NCI-H345 treated with DMSO at 0.1 percent for 48 hours (cell line): ENCODE data around the gene SELP.

Source experiments
- DNase-seq: peaks from one replicate; lab custom pipeline; 2025; ENCODE audit not compliant: unreplicated experiment; lab: John Stamatoyannopoulos, UW

SELP gene

DNA sequence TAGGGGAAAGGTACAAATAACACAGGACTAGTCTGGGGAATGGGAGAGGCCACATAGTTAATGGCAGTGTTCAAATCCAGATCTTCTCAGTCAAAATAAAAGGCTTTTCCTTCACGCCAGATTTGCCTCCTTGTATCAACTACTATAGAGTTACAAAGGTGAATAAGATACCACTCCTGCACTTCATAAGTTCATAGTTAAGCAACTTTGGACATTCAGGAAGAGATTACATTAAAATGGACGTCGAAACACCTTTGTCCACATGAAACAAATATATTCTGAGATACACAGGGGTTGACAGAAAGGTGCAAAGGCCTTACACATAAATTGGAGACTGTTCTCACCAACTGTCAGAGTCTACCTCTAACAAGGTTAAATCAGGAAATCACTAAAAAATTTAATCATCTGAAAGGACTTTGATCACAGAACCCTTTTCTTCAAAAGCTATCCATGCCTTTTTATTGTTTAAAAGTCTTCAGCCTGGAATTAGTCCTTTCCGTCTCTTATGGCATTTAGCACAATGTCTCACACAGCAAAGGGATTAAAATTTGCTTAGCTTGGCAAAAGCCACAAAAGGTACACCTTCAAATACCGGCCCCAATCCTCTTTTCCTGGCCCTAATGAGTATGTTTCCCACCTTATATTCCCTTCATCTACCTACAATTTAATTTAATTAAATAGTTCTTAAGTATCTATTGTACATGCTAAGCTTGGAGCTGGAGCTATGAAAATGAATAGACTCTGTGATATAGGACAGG lies 51.8 kb downstream of the SELP start:
- no peak for DNase-seq

DNA sequence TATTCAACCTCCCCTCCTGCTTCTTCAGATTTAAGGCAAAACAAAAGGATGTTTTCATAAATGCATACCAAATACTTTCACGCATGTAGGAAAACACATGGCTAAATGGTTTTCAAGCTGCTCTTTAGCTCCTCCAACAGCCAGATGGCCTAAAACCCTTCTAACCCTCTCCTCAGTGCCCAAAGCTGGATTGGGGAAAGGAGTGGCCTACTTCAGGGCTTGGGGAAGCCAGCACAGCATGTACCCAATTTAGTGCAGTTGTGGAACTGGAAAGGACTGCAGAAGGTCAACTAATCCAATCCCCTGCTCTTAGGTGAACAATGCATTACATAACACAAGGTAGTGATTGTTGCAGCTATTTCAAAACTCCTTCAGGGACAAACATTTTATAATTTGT lies 53.0 kb downstream of the SELP start:
- no peak for DNase-seq

DNA sequence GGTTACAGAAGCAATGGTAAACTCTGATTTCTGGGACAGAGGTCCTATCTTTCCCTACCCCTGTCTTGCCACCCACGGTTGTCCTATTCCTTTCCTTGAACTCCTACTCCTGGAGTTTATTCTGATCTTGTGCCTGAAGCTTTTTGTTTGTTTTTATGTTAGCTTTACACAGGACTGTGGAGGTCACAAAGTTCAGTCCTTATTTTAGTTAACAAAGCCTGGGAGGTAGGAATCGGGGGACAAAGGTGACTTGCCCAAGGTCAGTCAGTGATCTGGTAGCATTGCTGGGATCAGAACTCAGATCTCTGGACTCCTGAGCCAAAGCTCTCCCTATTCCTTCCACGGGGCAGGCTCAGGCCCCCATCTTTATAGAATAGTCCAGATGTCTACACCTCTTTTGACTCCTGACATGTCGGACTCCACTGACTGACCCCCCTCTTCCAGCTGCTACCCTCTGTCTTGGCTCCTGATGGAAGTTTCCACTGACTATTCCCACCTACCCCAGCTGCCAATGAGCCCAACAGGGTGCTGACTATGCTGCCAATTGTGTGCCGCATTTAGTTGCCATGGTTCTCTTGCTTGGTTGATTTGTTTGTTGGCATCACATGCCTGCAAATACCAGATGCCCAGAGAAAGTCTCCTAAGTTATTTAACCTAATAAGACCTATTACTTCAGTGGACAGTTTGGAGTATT lies 53.5 kb downstream of the SELP start:
- DNase-seq: no peak

DNA sequence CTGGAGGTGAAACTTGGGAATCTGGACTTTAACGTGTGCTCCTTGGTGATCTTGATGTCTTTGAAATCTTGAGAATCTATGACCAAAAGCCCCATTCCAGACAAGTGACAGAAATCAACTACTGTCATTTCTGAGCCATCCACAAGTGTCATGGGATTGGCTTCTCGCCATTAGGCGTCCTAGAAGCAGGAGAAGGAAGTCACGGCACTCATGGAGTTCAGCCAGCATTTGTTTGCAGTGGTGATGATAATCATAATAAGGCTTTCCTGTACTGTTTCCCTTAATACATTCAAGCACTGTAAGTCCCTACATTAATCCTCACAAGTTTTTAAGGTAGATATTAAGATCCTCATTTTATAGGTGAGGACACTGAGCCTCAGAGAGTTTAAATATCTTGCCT lies 55.6 kb downstream of the SELP start:
- DNase-seq: no peak

DNA sequence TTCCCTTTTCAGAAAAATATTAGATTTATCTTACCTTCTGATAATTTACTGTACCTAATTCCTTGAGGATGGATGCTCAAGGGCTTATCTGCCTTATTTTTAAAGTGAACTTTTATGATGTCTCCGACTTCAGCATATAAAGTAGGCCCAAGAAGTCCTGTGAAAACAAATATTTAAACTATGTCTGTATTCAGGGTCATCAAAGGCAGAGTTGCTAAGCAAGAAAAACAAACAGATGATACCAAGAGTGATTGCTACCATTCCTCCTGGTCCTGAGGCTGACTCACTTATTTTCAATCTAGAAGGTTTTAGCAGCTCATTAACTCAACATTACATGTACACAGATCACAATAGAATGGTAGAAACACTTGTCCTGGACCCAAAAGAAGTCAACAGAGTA lies 57.7 kb downstream of the SELP start:
- no peak for DNase-seq

DNA sequence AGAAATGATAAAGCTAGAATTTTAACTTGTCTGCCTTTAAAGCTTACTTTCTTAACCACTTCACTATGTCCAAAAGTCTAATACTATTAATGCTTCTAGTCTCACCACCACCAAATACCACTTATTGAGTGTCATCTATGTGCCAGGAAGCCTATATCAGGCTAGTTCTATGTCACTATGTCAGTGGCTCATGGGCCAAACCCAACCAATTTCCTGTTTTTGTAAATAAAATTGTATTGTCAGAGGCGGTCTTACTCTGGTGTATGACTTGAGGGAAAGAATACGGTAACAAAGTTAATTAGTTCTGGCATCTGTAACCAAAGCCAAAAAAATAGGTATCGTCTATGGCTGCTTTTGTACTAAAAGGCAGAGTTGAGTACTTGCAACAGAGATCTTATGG lies 58.5 kb downstream of the SELP start:
- DNase-seq: no peak

DNA sequence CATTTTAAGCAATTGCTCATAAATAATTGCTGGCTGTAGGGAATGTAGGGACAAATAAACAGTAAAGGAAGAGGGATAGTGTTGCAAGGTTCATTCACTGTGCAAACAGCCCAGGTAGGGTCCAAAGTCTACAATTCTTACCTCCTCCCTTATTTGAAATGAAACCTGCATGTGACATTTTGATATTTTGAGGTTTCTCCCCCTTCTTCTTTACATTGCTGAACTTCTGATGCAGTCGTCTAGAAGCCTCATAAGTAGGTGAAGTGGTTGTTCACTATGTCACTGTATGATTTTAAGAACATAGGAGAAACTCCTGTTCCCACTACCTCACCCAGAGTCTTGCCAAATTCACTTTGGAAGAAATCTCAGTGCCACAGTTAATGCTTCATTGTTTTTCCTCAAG lies 59.8 kb downstream of the SELP start:
- DNase-seq: no peak

DNA sequence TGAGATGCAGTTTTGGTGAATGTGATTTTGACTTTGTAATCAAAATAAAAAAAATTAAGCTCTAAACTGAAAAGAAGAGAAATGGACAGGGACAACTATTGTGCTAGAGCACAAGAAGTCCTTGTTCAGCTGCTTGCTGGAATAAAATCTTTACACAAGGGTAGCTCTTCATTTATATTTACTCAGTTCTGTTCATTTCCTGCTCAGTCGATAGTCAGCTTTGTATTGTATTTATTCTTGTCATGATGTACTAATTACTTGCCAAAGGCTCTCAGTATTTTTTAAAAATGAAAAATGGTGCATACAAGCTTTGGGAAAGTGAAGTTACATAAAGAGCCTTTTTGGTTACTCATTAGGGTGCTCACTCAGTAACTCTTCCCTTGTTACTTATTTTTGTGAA lies 61.4 kb downstream of the SELP start:
- no peak for DNase-seq

DNA sequence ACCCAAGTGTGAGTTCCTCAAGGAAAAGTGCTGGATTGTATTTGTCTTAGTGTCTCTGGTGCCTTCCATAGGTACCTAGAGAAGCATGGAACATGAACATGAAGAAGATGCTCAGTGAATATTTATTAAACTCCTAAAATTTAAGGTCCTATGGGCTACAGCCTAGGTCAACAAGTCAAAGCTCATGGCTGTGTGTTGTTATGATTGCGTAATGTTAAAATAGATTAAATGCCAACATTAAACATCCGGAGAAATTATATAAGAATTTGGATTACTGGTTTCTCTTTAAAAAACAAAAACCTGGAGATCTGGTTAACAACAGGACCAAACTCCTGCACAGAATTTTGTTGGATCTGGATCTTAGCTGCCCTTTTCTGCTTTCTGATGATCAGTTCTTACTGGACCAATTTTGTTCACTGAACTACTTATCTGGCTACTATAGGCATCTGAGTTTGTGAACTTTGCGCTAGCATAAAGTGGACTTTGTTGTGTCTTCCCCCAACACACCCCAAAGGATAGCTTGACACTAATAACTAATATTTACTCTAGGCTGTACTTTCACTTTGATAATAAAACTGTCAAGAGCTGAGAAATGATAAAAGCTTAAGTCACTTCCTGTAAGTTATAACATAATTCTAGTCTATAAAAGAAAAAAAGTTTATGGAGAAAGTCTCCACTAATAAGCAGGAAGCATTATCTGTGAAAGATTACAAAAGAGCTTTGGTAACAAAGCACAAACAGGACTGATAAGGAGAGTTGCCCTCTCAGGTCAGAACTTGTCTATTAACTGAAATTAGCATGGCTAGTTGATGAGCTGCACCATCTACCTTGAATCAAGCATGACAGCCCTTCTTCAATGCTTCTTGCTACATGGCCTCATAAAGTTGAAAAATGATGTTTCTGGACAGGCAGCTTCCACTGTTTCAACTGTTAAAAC lies 64.3 kb downstream of the SELP start:
- DNase-seq: no peak

DNA sequence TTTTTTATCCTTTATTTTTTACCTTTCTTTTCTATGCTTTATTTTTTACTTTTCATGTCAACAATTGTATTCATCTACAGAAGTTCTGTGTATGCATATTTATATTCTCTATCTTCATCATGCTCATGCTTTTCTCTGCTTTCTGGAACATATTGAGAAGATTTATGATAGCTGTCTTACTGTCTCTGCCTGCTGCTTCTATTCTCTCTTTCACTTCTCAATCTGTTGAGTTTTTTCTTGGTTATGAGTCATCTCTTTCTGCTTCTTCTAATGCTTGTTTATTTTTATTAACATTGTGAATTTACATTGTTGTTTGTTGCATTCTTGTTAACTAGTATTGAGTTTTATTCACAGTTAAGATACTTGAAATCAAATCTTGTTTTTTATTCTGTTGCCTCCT lies 66.3 kb downstream of the SELP start:
- DNase-seq: no peak

DNA sequence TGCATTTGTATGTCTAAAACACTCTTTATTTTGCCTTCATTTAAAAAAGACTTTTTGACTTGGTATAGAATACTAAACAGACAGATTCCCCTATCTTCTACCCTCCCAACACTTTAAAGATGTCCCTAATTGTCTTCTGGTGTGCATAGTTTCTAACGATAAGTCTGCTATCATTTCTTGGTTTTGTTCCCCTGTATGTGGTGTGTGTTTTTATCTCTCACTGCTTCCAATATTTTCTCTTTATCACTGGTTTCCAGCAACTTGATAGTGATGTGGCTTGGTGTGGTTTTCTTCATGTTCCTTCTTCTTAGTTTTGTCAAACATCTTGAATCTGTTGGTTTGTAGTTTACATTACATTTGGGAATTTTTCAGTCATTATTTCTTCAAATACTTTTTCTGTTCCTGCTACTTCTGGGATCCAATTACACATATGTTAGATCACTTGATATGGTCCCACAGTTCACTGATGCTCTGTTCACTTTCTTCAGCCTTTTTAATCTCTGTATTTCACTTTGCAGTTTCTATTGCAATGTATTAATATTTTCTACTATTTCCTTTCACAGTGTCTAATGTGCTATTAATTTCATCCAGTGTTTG lies 66.8 kb downstream of the SELP start:
- no peak for DNase-seq

DNA sequence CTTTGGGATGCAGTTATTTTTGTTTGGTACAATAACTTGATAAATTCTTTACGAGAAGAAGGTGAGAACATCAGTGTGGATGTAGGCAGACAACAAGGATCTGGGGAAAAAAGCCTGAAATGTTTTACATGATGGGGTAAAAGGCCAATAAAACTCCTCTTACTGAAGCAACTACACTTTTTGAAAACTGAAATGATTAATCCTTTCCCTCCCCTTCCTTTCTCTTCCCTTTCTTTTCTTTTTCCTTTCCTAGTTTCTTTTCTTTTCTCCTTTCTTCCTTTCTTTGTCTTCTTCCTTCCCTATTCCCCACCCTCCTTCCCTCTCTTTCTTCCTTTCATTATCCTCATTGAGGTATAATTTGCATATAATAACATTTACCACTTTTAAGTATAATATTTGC lies 68.2 kb downstream of the SELP start:
- DNase-seq: no peak

DNA sequence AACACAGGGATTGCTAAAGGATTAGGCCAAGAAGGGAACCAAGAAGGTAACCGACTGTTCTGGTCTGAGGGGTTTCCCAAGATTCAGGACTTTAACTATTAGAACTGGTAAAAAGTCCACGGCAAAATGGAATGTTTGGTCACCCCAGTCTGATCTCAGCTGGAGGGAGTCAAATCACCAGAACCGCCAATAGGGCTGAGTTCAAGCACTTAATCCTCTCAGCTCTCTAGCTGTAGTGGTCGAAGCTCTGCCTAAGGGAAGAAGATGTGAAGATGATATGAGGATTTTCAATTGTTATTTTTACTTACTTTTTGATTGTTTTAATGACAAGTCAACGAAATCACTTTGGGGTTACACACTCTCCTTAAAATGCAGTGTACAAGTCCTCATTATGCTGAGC lies 72.8 kb downstream of the SELP start:
- DNase-seq: no peak

DNA sequence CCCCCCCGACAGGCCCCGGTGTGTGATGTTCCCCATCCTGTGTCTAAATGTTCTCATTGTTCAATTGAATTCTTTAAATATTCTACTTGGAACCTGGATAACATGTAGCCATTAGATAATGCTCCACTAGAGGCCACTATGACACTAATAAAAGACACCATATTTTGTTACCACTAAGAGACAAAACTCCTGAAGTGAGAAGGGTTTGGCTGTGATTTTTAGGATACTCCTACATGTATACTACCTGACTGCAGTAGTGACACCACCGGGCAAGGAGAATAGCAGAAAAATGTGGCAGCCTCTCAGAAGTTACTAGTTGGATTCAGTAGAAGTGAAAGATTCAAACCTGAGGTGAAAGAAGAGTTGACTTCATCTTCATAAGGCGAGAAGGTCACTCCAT lies 79.6 kb downstream of the SELP start:
- DNase-seq: peak; percentile 8

DNA sequence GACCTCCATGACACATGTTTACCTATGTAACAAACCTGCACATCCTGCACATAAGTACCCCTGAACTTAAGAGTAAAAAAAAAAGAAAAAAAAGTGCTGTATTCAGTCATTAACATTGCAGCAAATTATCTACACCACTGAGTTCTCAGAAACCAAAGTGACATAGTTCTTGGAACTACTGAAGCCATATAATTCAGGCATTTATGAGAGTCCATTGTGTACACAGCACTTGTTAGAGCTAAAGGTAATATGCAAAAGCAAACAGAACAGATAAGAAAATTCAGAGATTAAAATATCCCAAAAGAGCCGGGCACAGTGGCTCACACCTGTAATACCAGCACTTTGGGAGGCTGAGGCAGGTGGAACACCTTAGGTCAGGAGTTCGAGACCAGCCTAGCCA lies 81.6 kb downstream of the SELP start:
- no peak for DNase-seq

DNA sequence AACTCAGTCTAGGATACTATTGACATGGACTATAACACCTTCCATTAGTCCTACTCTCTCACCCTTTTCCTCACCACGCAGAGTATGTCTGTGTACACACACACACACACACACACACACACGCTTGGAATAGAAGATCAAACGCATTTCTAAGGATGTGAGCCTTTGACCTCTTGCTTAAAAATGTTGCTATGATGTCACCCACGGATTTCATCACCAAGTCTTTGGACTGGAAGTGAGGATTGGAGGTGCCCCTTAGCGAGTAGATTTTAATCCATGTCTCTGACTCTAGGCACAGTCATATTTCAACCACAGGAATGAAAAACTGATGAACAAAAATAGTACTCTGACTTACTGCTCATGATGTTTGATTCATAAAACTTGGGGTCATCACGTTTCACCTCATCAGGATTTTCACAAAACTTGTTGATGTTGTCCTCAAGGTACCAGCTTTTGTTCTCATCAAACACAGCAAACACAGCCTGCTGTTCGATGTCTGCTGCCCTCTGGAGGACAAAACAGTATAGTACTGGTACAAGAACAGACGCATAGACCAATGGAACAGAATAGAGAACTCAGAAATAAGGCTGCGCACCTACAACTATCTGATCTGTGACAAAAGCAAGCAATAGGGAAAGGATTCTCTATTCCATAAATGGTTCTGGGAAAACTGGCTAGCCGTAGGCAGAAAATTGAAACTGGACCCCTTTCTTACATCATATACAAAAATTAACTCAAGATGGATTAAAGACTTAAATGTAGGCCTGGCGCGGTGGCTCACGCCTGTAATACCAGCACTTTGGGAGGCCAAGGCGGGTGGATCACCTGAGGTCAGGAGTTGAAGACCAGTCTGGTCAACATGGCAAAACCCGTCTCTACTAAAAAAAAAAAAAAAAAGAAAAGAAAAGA lies 83.6 kb downstream of the SELP start:
- DNase-seq: peak; percentile 48

DNA sequence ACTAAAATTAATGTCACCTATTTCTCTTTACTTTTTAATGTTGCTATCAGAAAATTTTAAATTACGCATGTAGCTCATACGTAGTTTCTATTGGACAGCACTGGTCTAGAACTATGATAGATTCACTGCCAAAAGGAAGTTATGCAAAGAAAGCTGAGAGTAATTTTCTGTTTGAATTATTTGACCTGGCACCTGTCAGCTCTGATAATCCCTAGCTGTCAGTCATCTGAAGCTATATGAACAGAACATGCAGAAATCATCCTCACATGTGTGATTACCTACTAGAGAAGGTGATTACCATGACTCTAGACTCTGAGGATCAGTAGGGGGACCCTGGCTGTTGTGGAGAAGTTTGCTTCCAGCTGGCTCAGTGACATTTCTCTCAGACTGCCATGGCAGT lies 84.5 kb downstream of the SELP start:
- no peak for DNase-seq

DNA sequence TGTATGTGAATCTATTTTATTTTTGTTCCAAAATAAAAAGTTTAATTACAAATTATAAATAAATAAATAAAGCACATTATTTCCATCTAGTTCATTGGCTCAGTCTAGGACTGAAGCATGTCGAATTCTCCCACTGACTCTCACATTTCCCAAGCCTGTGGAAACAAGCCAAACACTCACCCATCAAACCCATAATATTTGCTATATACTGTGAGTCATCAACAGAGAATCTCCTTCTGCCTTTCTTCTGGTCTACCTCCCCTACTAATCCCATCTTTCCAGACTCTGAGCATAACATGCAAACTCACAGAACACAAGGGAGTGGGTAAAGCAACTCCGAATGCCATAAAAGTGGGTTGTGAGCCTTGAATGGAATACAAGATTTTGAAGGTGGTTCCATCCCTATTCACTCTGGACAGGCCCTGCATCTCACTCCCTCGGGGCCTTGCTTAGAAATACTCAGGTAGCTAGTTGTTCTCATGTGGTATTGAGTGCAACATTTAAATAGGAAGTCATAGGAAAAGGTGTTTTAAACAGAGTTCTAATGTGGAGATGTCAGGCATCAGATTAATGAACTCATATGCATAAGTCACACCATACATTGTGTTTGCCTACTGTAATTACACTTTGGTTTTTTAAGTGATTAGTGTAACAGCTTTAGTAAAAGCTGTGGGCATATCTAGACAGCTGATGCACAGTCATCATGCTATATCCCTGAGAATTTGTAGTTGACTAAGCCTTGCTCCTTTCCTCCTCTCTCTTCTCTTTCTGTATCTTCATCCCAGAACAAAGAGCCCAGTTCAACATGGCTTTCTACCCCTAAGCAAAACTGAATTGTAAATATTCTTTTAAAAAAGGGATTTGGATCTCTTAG lies 90.7 kb downstream of the SELP start:
- no peak for DNase-seq
